HEK293 (cell line): ENCODE data around the gene BCL6B.

ENCODE experiments used
- FEZF1 ChIP-seq: fragments of 450-650 bp; formaldehyde crosslinking; IDR thresholded peaks from 2 replicates; pipeline ENCODE4 v1.5.1; 2016; ENCODE audit warnings: missing biosample characterization, missing genetic modification characterization
- KLF7 ChIP-seq: fragments of 450-650 bp; formaldehyde crosslinking; IDR thresholded peaks from 2 replicates; pipeline ENCODE4 v1.5.1; 2016; ENCODE audit warnings: missing biosample characterization, missing genetic modification characterization, borderline replicate concordance
- MZF1 ChIP-seq: fragments of 450-650 bp; formaldehyde crosslinking; IDR thresholded peaks from 2 replicates; pipeline ENCODE4 v1.5.1; 2017; ENCODE audit warnings: missing biosample characterization, missing genetic modification characterization, borderline replicate concordance
- OSR2 ChIP-seq: fragments of 450-650 bp; formaldehyde crosslinking; IDR thresholded peaks from 2 replicates; pipeline ENCODE4 v1.5.1; 2016; ENCODE audit warnings: missing biosample characterization, missing genetic modification characterization
- ZNF184 ChIP-seq: fragments of 450-650 bp; IDR thresholded peaks from 2 replicates; pipeline ENCODE4 v1.5.1; 2018; ENCODE audit warnings: missing biosample characterization, mild to moderate bottlenecking, missing genetic modification characterization
- ZNF214 ChIP-seq: fragments of 450-650 bp; formaldehyde crosslinking; IDR thresholded peaks from 2 replicates; pipeline ENCODE4 v1.5.1; 2017; ENCODE audit warnings: missing biosample characterization, mild to moderate bottlenecking, missing genetic modification characterization, borderline replicate concordance
- ZNF324 ChIP-seq: fragments of 450-650 bp; formaldehyde crosslinking; IDR thresholded peaks from 2 replicates; pipeline ENCODE4 v1.5.1; 2016; ENCODE audit warnings: missing biosample characterization, missing genetic modification characterization
- ZNF335 ChIP-seq: fragments of 450-650 bp; formaldehyde crosslinking; conservative IDR thresholded peaks from 2 replicates; pipeline ENCODE4 v1.5.1; 2016; ENCODE audit warnings: missing biosample characterization, missing genetic modification characterization
- ZNF433 ChIP-seq: fragments of 450-650 bp; formaldehyde crosslinking; IDR thresholded peaks from 2 replicates; pipeline ENCODE4 v1.5.1; 2016; ENCODE audit warnings: missing biosample characterization, missing genetic modification characterization, low read depth
- ZNF518A ChIP-seq: fragments of 450-650 bp; formaldehyde crosslinking; conservative IDR thresholded peaks from 2 replicates; pipeline ENCODE4 v1.5.1; 2016; ENCODE audit warnings: low read depth, missing biosample characterization, missing genetic modification characterization
- ZNF544 ChIP-seq: fragments of 450-650 bp; formaldehyde crosslinking; IDR thresholded peaks from 2 replicates; pipeline ENCODE4 v1.5.0; 2017; ENCODE audit warnings: missing biosample characterization, missing genetic modification characterization
- ZNF621 ChIP-seq: fragments of 450-650 bp; formaldehyde crosslinking; IDR thresholded peaks from 2 replicates; pipeline ENCODE4 v1.5.1; 2017; ENCODE audit warnings: missing biosample characterization, missing genetic modification characterization
- ZNF660 ChIP-seq: fragments of 450-650 bp; IDR thresholded peaks from 2 replicates; pipeline ENCODE4 v1.5.1; 2018; ENCODE audit warnings: missing biosample characterization, mild to moderate bottlenecking, missing genetic modification characterization
- ZNF670 ChIP-seq: fragments of 450-650 bp; formaldehyde crosslinking; IDR thresholded peaks from 2 replicates; pipeline ENCODE4 v1.5.1; 2016; ENCODE audit warnings: missing biosample characterization, missing genetic modification characterization, low read depth

BCL6B gene

DNA sequence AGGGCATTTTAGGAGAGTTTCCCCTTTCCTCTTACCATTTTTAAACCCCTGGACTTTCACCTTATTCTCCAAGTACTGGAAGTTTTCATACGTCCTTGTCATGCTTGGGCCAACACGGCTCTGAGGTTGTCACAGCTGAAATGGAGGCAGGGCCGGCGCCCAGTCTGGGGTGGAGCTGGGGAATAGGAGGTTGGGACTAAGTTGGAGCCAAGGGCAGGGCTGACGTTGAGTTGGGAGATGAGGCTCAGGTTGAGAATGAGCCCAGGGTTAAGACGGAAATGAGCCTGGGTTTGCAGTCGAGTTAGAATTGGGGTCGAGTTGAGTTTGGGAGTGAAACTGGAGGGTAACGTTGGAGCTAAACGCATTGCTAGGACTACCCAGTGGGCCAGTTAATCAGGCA lies 55.9 kb downstream of the BCL6B start (continued):
- TF ChIP-seq ZNF518A (tag by site-specific recombination) (no peak), ZNF670 (tag by site-specific recombination) (no peak), ZNF324 (tag by site-specific recombination) (no peak), MZF1 (tag by site-specific recombination) (no peak), ZNF660 (no peak), KLF7 (tag by site-specific recombination) (no peak), ZNF184 (tag by site-specific recombination) (no peak), ZNF214 (no peak), ZNF433 (tag by site-specific recombination) (no peak), ZNF335 (no peak), ZNF621 (tag by site-specific recombination) (no peak), FEZF1 (no peak), ZNF544 (tag by site-specific recombination) (no peak), OSR2 (tag by site-specific recombination) (no peak)
